Activated T-helper 1 cell treated with anti-CD3 and anti-CD28 coated beads, Interleukin-12 subunit alpha, Interleukin-12 subunit beta, Interleukin-2, Interleukin-4 antibody, amounts not matched to agents 30 ng/mL and 10 ng/mL and 1 ng/mL, durations not matched to agents 14 hours and 24 hours and 36 hours (primary cell): ENCODE measurements around the gene F7. TPM values are rescaled to one million over a fixed set of nuclear protein-coding genes. Genes with fewer than 3 reads are reported as not detected.
"Not testable (repeated sequence)": the region's sequence is repeated elsewhere in the genome, so short reads cannot be mapped to it uniquely, and the experiment has no call there.

Experiments used
- DNase-seq: peaks from one replicate; pipeline ENCODE4 v3.0.0; 2021; ENCODE audit warnings: low spot score
- H3K27ac Mint-ChIP-seq: one replicate; pipeline ENCODE4 v1.8.0; 2021; ENCODE audit warnings: mild to moderate bottlenecking, mixed read lengths
- H3K27me3 Mint-ChIP-seq: one replicate; pipeline ENCODE4 v1.8.0; 2022; ENCODE audit warnings: mild to moderate bottlenecking, moderate library complexity, mixed read lengths; ENCODE audit not compliant: insufficient read depth
- H3K36me3 Mint-ChIP-seq: one replicate; pipeline ENCODE4 v1.8.0; 2021; ENCODE audit warnings: low read depth, mixed read lengths
- H3K4me1 Mint-ChIP-seq: one replicate; pipeline ENCODE4 v1.8.0; 2021; ENCODE audit warnings: low read depth, mixed read lengths
- H3K4me3 Mint-ChIP-seq: one replicate; pipeline ENCODE4 v1.8.0; 2021; ENCODE audit warnings: mild to moderate bottlenecking, moderate library complexity, mixed read lengths
- H3K9me3 Mint-ChIP-seq: one replicate; pipeline ENCODE4 v1.8.0; 2021; ENCODE audit warnings: mixed read lengths
- intact Hi-C: fragments of 100-400 bp; cut with micrococcal nuclease; formaldehyde crosslinking; loops from one replicate; pipeline ENCODE4 v1.15.1; 2024
- total RNA-seq: library from RNA; stranded (reverse); gene quantifications from 2 replicates; pipeline ENCODE4 v1.2.3, GENCODE V29; 2022

Gene F7
- total RNA-seq, 1 donor from 2014 or later = not detected

DNA sequence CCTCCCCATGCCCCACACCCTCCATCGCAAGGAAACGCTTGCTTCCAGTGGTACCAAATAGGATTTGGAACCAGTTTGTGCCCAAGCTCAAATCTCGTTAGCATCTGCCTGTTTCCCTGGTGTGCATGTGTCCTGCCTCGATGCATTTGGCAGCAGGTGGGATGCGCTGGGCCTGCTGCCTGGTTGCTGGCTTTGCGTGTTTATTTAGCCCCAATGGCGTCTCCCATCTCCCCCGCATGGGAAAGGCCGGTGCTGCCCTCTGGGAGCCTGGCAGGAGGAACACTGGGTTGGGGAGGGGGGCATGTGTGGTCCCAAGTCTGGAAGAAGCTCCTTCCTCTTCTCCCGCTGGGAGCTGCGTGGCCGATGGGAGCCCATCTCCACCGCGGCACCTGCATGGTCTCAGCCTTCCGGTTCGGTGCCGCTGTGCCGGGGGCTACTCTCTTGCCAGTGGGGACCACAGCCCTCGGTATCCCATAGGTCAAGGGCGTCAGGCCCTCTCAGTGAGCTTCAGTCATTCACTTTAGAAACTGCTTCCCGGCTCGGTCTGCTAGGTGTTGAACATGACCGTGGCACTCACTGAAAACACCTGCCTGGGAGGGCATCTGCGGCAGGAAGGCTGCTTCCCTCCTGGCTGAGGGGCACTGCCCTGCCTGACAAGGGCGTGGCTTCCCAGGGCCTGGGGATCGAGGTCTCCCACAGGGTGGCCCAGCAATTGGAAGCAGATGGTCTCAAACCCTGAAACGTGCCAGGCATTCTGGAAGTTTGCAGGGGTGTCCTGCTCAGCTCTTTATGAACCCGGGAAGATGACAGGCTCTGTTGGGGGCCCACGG lies 11.8 kb upstream of the F7 start:
- Mint-ChIP-seq H3K4me3 (no peak overlapping the region), H3K4me1 (no peaks in the 10 kb centered on the region), H3K36me3 (no peaks in the 10 kb centered on the region), H3K27me3 (peaks cover 2% of the 10 kb centered on the region), H3K27ac (no peak overlapping the region), H3K9me3 (no peaks in the 10 kb centered on the region)
- intact Hi-C loops = no loop called here
- DNase-seq = no peak

DNA sequence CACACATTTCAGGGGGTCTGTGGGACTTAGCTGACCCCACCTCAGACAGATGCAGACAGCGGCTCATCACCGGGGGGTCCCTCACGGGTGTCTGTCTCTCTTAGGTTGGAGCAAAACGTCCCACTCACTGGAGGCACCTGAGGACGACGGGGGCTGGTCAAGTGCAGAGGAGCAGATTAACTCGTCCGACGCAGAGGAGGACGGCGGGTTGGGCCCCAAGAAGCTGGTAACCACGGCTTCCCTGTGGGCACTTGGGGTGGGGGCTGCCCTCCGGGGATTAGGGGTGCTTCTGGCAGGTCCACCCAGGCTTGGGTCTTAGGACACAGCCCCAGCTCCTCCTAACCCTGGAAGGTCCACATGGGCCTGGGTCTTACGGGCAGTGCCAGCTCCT lies 11.2 kb upstream of the F7 start:
- Mint-ChIP-seq H3K36me3 (no peaks in the 10 kb centered on the region), H3K4me3 (no peak overlapping the region), H3K27ac (no peak overlapping the region), H3K27me3 (peaks cover 2% of the 10 kb centered on the region), H3K9me3 (no peaks in the 10 kb centered on the region), H3K4me1 (no peaks in the 10 kb centered on the region)
- intact Hi-C loops = no loop called here
- DNase-seq = no peak

DNA sequence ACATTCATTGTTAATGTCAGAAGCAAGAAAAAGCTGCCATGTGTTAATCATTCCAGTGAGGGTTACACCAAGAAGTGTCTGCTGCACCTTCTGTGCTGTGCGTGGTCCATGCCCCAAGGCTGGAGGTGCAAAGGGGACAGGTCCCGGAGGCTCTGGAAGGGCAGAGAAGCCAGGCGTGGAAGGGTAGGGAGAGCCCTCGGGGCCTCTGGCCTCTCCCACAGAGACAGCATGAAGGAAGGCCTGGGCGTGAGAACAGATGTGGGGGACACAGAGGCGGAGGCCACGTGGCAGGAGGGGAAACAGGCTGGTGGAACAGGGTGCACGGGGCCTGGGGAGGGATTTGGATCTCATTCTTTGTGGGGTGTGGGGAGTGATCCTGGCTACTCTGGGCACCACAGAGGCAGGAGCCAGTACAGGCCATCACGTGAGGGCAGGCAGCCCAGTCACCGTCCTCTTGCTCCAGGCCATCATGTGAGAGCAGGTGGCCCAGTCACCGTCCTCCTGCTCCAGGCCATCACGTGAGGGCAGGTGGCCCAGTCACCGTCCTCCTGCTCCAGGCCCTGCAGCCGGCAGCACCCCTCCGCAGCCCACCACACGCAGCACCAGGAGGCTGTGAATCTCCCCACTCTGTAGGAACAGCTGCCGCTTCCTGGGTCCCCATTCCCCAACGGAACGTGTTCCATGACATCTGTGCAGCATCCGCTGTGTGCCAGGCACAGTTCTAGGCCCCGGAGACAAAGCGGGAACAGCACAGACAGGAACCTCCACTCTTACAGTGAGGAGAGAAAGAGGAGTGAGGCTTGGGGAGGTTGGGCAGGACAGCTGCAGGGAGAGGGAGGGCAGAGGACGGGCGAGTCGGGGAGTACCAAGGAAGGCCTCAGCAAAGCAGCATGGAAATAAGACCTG lies 10.2 kb upstream of the F7 start:
- no peak overlapping the region for H3K4me3 Mint-ChIP-seq
- H3K27ac Mint-ChIP-seq = no peak overlapping the region
- intact Hi-C loops = no loop called here
- H3K36me3 Mint-ChIP-seq = no peaks in the 10 kb centered on the region
- no peaks in the 10 kb centered on the region for H3K4me1 Mint-ChIP-seq
- H3K27me3 Mint-ChIP-seq = peaks cover 6% of the 10 kb centered on the region
- H3K9me3 Mint-ChIP-seq = no peaks in the 10 kb centered on the region
- no peak for DNase-seq

DNA sequence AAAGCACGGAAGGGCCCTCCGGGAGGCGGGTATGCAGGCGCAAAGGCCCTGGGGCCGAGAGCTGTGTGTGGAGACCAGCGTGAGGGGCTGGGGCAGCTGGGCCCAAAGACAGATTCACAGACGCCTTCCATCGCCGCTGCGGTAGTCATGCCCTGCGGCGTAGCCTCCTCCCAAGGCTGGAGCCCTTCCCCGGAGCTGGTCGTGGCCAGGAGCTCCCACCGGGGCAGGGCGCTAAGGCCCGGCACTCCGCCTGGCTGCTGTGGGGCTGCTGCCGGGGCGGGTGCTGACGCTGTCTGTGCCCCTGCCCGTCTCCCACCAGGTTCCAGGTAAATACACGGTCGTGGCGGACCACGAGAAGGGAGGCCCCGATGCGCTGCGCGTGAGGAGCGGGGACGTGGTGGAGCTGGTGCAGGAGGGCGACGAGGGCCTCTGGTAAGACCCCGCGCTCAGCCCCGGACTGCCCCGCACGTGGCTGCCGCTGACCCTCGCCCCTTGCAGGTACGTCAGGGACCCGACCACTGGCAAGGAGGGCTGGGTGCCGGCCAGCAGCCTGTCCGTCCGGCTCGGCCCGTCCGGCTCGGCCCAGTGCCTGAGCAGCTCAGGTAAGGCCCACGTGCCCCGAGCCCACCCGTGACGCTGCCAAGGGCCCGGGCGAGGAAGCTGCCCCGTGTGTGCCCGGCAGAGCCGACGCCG lies 9.4 kb upstream of the F7 start:
- Mint-ChIP-seq H3K4me3 (no peak overlapping the region), H3K27me3 (peaks cover 6% of the 10 kb centered on the region), H3K4me1 (no peaks in the 10 kb centered on the region), H3K9me3 (no peaks in the 10 kb centered on the region), H3K36me3 (no peaks in the 10 kb centered on the region), H3K27ac (no peak overlapping the region)
- intact Hi-C loops = no loop called here
- no peak for DNase-seq

DNA sequence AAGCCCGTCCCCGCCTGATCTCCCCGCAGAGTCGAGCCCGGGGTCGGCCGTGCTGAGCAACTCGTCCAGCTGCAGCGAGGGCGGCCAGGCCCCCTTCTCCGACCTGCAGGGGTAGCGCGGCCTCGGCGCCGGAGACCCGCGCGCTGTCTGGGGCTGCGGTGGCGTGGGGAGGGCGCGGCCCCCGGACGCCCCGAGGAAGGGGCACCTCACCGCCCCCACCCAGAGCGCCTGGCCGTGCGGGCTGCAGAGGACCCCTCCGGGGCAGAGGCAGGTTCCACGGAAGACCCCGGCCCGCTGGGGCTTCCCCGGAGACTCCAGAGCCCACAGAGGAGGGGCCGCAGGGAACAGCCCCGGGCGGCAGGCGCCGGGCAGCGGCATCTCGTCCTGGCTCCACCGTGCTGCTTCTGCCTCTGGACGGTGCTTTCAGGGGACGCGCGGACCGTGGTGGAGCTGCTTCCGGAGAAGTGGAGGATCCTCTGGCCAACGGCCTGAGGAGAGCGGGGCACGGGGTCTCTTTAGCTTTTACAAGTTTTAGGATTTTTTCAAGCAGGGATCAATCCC lies 8.8 kb upstream of the F7 start:
- DNase-seq = no peak
- peaks cover 6% of the 10 kb centered on the region for H3K27me3 Mint-ChIP-seq
- intact Hi-C loops = no loop called here
- no peaks in the 10 kb centered on the region for H3K36me3 Mint-ChIP-seq
- no peak overlapping the region for H3K27ac Mint-ChIP-seq
- no peak overlapping the region for H3K4me3 Mint-ChIP-seq
- no peaks in the 10 kb centered on the region for H3K4me1 Mint-ChIP-seq
- no peaks in the 10 kb centered on the region for H3K9me3 Mint-ChIP-seq

DNA sequence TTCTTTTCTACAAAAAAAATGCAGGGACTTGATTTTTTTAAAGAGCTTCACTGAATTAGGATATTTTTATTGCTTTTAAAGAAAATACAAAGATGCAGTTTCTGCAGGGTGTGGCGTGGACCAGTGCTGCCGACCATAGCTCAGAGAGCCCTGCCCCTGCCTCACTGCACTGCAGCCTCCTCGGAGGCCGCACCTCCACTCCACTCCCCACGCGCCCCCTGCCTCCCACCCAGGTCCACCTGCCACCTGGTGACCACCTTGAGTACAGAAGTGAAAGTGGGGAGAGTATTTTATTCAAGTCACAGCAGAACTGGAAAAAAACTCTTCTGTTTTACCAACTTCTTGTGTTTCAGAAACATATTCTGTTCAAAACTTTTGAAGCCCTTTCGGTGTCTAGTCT lies 7.9 kb upstream of the F7 start:
- Mint-ChIP-seq H3K27ac (no peak overlapping the region), H3K27me3 (peaks cover 6% of the 10 kb centered on the region), H3K4me3 (no peak overlapping the region), H3K9me3 (no peaks in the 10 kb centered on the region), H3K36me3 (no peaks in the 10 kb centered on the region), H3K4me1 (no peaks in the 10 kb centered on the region)
- intact Hi-C loops = no loop called here
- no peak for DNase-seq

DNA sequence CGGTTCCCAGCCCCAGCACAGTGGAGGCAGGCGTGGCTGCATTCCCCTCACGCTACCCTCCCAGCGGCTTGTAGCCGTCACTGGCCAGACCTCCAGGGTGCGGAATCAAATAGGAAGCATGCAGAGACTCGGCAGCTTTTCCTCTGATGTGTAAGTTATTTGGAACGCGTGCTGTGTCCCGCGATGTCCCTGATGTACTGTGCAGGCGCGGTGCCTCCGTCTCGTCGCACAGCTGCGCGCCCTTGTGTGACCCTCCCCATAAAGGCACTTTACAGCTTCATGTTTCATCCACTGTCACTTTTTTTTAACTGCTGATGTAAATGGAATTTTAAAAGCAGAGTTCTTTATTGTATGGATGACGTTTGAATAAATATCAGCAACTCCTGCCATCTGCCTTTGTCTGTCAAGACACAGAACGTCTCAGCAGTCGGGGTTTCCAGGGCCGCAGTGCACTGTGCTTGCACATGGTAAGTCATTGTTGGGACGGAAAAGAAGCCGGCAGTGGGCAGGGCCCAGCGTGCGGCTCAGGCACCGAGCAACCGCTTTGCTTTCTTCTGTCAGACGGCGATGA lies 7.3 kb upstream of the F7 start:
- Mint-ChIP-seq H3K27me3 (peaks cover 6% of the 10 kb centered on the region), H3K27ac (no peak overlapping the region), H3K36me3 (no peaks in the 10 kb centered on the region), H3K4me1 (no peaks in the 10 kb centered on the region), H3K9me3 (no peaks in the 10 kb centered on the region), H3K4me3 (no peak overlapping the region)
- intact Hi-C loops = no loop called here
- no peak for DNase-seq

DNA sequence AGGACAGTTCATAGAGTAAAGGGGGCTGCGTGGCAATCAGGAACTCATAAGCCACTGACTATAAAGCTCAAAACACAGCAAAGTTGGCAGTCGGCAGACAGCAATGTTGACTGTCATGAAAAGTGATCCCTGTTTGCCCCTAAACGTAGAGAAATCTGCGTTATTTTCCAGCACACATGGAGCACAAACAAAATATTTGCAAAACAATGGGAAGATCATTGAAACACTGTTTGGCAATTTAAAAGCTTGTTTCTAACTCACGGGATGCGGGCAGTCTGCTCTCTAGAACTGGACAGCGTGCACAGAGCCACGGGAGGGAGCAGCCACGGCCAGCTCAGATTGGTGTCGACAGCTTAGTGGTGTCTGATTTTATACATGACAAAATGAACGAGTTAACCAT lies 6.4 kb upstream of the F7 start:
- Mint-ChIP-seq H3K9me3 (no peaks in the 10 kb centered on the region), H3K27ac (no peak overlapping the region), H3K36me3 (no peaks in the 10 kb centered on the region), H3K4me3 (no peak overlapping the region), H3K4me1 (no peaks in the 10 kb centered on the region), H3K27me3 (peaks cover 6% of the 10 kb centered on the region)
- no peak for DNase-seq
- intact Hi-C loops = no loop called here

DNA sequence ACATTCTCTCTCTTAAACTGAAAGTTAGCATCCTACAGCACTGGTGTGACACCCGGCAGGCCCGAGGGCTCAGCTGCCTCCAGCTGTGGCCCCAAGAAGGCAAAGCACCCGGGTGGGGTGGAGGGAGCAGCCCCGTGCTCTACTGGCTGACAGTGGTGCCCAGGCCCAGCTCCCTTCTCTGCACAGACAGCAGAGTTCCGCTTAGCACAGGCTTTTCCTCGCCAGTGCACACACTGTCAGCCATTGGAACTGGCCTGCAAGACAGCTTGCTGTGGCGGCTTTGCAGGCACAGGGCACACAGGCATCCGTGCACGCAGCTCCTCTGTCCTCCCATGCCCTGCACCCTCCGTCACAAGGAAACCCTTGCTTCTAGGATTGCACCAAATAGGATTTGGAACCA lies 3.3 kb upstream of the F7 start:
- intact Hi-C loops, H3K4me3 Mint-ChIP-seq, DNase-seq, H3K27me3 Mint-ChIP-seq, H3K36me3 Mint-ChIP-seq, H3K27ac Mint-ChIP-seq, H3K9me3 Mint-ChIP-seq, H3K4me1 Mint-ChIP-seq: not testable (repeated sequence)

DNA sequence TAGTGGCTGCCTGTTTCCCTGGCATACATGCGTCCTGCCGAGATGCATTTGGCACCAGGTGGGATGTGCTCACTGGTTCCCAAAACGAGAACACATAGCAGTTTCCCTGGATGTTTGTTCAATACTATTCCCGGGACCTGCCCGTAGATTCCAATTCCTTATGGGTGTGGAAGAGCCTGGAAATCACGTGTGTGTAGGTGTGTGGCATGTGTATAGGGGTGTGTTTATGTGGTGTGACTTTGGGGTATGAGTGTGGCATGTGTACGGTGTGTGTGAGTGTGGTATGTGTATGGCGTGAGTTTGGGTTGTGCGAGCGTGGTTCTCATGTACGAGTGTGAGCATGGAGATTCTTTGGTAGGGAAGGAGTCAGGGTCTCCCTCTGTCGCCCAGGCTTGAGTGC lies 2.9 kb upstream of the F7 start:
- no peaks in the 10 kb centered on the region for H3K9me3 Mint-ChIP-seq
- intact Hi-C loops = no loop called here
- H3K36me3 Mint-ChIP-seq = no peaks in the 10 kb centered on the region
- H3K27me3 Mint-ChIP-seq = peaks cover 5% of the 10 kb centered on the region
- no peak for DNase-seq
- no peak overlapping the region for H3K27ac Mint-ChIP-seq
- no peaks in the 10 kb centered on the region for H3K4me1 Mint-ChIP-seq
- H3K4me3 Mint-ChIP-seq = no peak overlapping the region

DNA sequence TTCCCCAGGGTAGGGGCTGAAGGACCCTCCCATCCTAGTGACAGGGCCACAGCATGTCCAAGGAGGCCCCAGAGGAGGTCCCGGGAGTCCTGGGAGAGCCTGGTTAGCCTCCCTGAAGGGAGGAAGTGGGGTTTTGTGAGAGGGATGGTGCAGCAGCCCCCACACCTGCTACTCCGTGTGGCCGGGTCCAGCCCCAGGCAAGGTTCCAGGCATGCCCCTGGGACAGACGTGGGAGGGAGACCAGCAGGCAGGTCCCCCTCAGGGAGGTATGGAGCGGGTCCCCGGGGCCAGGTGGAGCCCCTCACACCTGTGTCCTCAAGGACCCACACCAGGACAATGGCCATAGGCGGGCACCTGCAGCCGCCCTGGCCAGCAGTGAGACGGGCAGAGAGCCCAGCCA lies 1.9 kb upstream of the F7 start:
- intact Hi-C loops = no loop called here

DNA sequence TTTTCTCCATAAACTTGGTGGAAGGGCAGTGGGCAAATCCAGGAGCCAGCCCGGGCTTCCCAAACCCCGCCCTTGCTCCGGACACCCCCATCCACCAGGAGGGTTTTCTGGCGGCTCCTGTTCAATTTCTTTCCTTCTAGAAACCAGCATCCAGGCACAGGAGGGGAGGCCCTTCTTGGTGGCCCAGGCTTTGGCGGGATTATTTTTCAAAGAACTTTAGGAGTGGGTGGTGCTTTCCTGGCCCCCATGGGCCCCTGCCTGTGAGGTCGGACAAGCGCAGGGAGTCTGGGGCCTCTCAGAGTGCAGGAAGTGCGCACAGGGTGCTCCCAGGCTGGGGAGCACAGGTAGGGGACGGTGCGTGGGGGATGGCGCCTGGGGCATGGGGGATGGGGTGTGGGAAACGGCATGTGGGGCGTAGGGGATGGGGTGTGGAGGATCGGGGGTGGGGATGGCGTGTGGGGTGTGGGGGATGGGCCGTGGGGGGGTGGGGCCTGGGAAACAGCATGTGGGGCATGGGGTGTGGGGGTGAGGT lies 396 bp downstream of the F7 start:
- Mint-ChIP-seq H3K27me3 (no peaks in the 10 kb centered on the region), H3K36me3 (no peaks in the 10 kb centered on the region), H3K27ac (no peak overlapping the region), H3K4me1 (no peaks in the 10 kb centered on the region), H3K4me3 (no peak overlapping the region), H3K9me3 (no peaks in the 10 kb centered on the region)
- no peak for DNase-seq
- intact Hi-C loops = no loop called here

More for the DNA sequence above, 1.9 kb upstream of the F7 start:
- Mint-ChIP-seq H3K27me3 (peaks cover 5% of the 10 kb centered on the region), H3K36me3 (no peaks in the 10 kb centered on the region), H3K9me3 (no peaks in the 10 kb centered on the region), H3K27ac (no peak overlapping the region), H3K4me3 (no peak overlapping the region), H3K4me1 (no peaks in the 10 kb centered on the region)
- DNase-seq = no peak
